ENCODE results near the gene CCDC73. TPM values are rescaled to one million over a fixed set of nuclear protein-coding genes. Genes with fewer than 3 reads are reported as not detected.
A peak's percentile ranks its signal among the peaks of the same experiment; 100 is the strongest.

The CCDC73 gene
- total RNA-seq, 1 experiment from 2014 or later: not detected

- peak; percentile 37 to 83 for DNase-seq
- H3K4me2 ChIP-seq: peak overlapping the region; percentile 76
- BruUV-seq (replicated peaks): no TSS peak
- intact Hi-C loops (cut with micrococcal nuclease; ENCODE audit: unreplicated experiment): loop anchor here (2.0 kb wide), 1 partner anchor 64 kb away; no protein-coding TSS in a partner anchor
- no peaks in the 10 kb centered on the region for H3K27me3 ChIP-seq (ENCODE audit: insufficient read depth, low read depth)
- peak overlapping the region; percentile 57 for H3K27ac ChIP-seq
- peak overlapping the region; percentile 88 for H2AFZ ChIP-seq
- H3K4me1 ChIP-seq (replicated peaks; ENCODE audit: insufficient read depth): peaks cover 14% of the 10 kb centered on the region
- H3F3A ChIP-seq (ENCODE audit: insufficient read depth, low read depth): peaks cover 18% of the 10 kb centered on the region; the same call in 1 of the 2 replicates
- ChIA-PET CTCF (no interaction called here), POLR2A (ENCODE audit: unreplicated experiment) (interaction anchor here (0.5 kb wide), 1 partner anchor 286 kb away, joined by 9 read pairs; no protein-coding TSS in a partner anchor)
- H3K4me3 ChIP-seq: peak overlapping the region; percentile 72
- H3K36me3 ChIP-seq (ENCODE audit: low read depth): 0 out of 2 replicates have a peak, but pooled peaks cover 3% of the 10 kb centered on the region
- TF ChIP-seq CTCF (conservative IDR thresholded peaks at IDR 0.05) (no peak), EZH2 (IDR thresholded peaks at IDR 0.05; ENCODE audit: low read depth) (no peak)
- H3K9me3 ChIP-seq (ENCODE audit: insufficient read depth, low read depth): no peaks in the 10 kb centered on the region
- no peaks in the 10 kb centered on the region for H3K9me2 ChIP-seq (ENCODE audit: insufficient read depth)
- no peaks in the 10 kb centered on the region for H4K20me1 ChIP-seq (ENCODE audit: insufficient read depth)
- peaks cover 9% of the 10 kb centered on the region; the same call in 1 of the 2 replicates for H3K79me2 ChIP-seq (ENCODE audit: low read depth)
Measured at GRCh38 chr11:32830413-32830738, 35.9 kb upstream of the CCDC73 start.

GRCh38 chr11:32829680-32830412 is 35.4 kb upstream of the CCDC73 start, which contains the start of gene PRRG4:
TSS of gene PRRG4 (plus strand) at chr11:32829927. CDS start at chr11:32830530, 603 bp downstream.
- TF ChIP-seq CTCF (conservative IDR thresholded peaks at IDR 0.05) (no peak), EZH2 (IDR thresholded peaks at IDR 0.05; ENCODE audit: low read depth) (no peak)
- Histone ChIP-seq H4K20me1 (ENCODE audit: insufficient read depth) (no peaks in the 10 kb centered on the region), H3F3A (ENCODE audit: insufficient read depth, low read depth) (peaks cover 18% of the 10 kb centered on the region; the same call in 1 of the 2 replicates), H3K79me2 (ENCODE audit: low read depth) (peaks cover 9% of the 10 kb centered on the region; the same call in 1 of the 2 replicates), H2AFZ (peak within 1 kb of the TSS; percentile 88), H3K4me3 (peak within 1 kb of the TSS; percentile 72), H3K27ac (peak within 1 kb of the TSS; percentile 57), H3K9me3 (ENCODE audit: insufficient read depth, low read depth) (no peaks in the 10 kb centered on the region), H3K4me2 (peak within 1 kb of the TSS; percentile 76), H3K36me3 (ENCODE audit: low read depth) (no peaks in the 10 kb centered on the region), H3K4me1 (replicated peaks; ENCODE audit: insufficient read depth) (peaks cover 14% of the 10 kb centered on the region), H3K9me2 (ENCODE audit: insufficient read depth) (no peaks in the 10 kb centered on the region), H3K27me3 (ENCODE audit: insufficient read depth, low read depth) (no peaks in the 10 kb centered on the region)
- intact Hi-C loops (cut with micrococcal nuclease; ENCODE audit: unreplicated experiment): loop anchor here (2.0 kb wide), 1 partner anchor 65 kb away; no protein-coding TSS in a partner anchor
- BruUV-seq (replicated peaks): TSS peak; percentile 68
- POLR2A ChIA-PET (ENCODE audit: unreplicated experiment): interaction anchor here (0.6 kb wide), 2 partner anchors 19 to 64 kb away, joined by 5 to 7 read pairs; no protein-coding TSS in a partner anchor
- peak; percentile 77 to 95 for DNase-seq
- CTCF ChIA-PET: no interaction called here

GRCh38 chr11:32829157-32829679 is 34.8 kb upstream of the CCDC73 start:
- Histone ChIP-seq H3K4me1 (replicated peaks; ENCODE audit: insufficient read depth) (peaks cover 14% of the 10 kb centered on the region), H3K4me2 (peak overlapping the region; percentile 76), H3K4me3 (peak overlapping the region; percentile 72), H2AFZ (peak overlapping the region; percentile 88), H4K20me1 (ENCODE audit: insufficient read depth) (no peaks in the 10 kb centered on the region), H3K27ac (peak overlapping the region; percentile 48), H3F3A (ENCODE audit: insufficient read depth, low read depth) (peaks cover 18% of the 10 kb centered on the region; the same call in 1 of the 2 replicates), H3K36me3 (ENCODE audit: low read depth) (no peaks in the 10 kb centered on the region), H3K9me3 (ENCODE audit: insufficient read depth, low read depth) (no peaks in the 10 kb centered on the region), H3K9me2 (ENCODE audit: insufficient read depth) (no peaks in the 10 kb centered on the region), H3K27me3 (ENCODE audit: insufficient read depth, low read depth) (no peaks in the 10 kb centered on the region), H3K79me2 (ENCODE audit: low read depth) (peaks cover 9% of the 10 kb centered on the region; the same call in 1 of the 2 replicates)
- TF ChIP-seq CTCF (conservative IDR thresholded peaks at IDR 0.05) (no peak), EZH2 (IDR thresholded peaks at IDR 0.05; ENCODE audit: low read depth) (no peak)
- BruUV-seq (replicated peaks): TSS peak; percentile 95
- intact Hi-C loops (cut with micrococcal nuclease; ENCODE audit: unreplicated experiment): no loop called here
- peak in 1 of 2 experiments; percentile 73 for DNase-seq
- POLR2A ChIA-PET (ENCODE audit: unreplicated experiment): interaction anchor here (0.6 kb wide), 2 partner anchors 20 to 65 kb away, joined by 5 to 7 read pairs; no protein-coding TSS in a partner anchor
- CTCF ChIA-PET: no interaction called here
